GM11168 (cell line): Measurements from ENCODE around the gene UBE2J2.

Source experiments
- in situ Hi-C: fragments of 300-500 bp; cut with MboI; formaldehyde crosslinking; loops from one replicate; pipeline ENCODE4 v1.12.0; 2022; ENCODE audit warnings: low sequenced_read_pairs; ENCODE audit not compliant: unreplicated experiment

Gene UBE2J2

GRCh38 chr1:1296070-1297061 lies 22.7 kb upstream of the UBE2J2 start:
- in situ Hi-C loops = no loop called here

- in situ Hi-C loops = no loop called here
Measured at GRCh38 chr1:1295154-1295923, 21.7 kb upstream of the UBE2J2 start.

DNA sequence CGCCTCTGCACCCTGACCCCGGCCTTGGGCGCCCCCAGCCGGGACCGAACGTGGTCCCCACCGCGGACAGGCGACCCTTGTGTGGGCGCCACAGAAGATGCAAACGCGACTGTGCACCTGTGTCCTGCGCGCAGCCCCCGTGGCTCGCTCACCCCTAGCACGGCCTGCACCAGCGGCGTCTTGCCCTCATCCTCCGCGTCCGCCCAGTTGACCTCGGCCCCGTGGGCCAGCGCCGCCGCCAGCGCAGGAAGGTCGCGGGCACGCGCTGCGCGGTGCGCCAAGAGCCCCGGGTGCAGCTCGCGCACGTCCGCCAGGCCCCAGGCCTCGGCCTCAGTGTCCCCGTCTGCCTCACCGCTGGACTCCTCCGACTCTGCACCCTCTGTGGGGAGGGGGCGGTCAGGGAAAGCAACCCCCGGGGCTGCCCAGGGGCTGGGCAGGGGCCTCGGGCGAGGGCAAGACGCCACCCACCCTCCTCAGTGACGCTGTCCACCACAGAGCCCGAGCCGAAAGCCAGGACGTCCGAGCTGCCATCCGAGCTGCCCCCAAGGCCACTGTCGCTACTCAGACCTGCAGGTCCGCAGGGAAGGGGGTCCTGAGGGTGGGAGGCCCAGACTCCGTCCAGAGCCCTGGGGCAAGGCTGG lies 20.7 kb upstream of the UBE2J2 start:
- in situ Hi-C loops = no loop called here

GRCh38 chr1:1293263-1294249 lies 19.9 kb upstream of the UBE2J2 start:
- in situ Hi-C loops = no loop called here

DNA sequence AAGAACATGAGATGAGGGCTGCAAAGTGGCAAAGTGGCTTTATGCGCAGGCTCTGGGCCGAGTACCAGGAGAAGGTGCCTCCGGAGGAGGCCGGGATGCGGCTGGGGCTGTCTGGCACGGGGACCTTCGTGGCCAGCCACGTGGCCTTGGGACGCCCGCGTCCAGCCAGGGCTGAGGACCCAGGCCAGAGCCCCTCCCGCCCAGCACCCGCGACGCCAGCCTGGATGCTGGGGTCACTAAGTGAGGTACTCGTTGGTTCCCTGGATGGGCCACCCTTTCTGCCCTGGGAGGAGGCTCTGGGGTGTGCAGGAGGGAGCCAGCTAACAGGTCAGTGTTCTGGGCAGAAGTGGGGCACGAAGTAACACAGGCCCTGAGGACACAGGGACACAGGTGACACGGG lies 19.2 kb upstream of the UBE2J2 start:
- in situ Hi-C loops = no loop called here

- in situ Hi-C loops = no loop called here
Measured at GRCh38 chr1:1292442-1292779, 18.8 kb upstream of the UBE2J2 start.

GRCh38 chr1:1291548-1292441 lies 18.1 kb upstream of the UBE2J2 start:
- in situ Hi-C loops = no loop called here

DNA sequence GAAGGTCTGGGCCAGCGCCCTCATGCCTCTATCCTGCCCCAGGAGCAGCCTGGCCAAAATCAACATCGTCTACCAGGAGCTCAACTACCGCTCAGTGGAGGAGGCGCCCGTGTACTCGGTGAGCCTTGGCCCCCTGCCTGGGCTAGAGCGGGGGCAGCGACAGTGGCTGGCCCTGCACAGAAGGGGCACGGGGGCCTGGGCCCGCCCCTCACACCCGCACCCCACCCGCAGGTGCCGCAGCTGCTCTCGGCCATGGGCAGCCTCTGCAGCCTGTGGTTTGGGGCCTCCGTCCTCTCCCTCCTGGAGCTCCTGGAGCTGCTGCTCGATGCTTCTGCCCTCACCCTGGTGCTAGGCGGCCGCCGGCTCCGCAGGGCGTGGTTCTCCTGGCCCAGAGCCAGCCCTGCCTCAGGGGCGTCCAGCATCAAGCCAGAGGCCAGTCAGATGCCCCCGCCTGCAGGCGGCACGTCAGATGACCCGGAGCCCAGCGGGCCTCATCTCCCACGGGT lies 17.4 kb upstream of the UBE2J2 start:
- in situ Hi-C loops = no loop called here

DNA sequence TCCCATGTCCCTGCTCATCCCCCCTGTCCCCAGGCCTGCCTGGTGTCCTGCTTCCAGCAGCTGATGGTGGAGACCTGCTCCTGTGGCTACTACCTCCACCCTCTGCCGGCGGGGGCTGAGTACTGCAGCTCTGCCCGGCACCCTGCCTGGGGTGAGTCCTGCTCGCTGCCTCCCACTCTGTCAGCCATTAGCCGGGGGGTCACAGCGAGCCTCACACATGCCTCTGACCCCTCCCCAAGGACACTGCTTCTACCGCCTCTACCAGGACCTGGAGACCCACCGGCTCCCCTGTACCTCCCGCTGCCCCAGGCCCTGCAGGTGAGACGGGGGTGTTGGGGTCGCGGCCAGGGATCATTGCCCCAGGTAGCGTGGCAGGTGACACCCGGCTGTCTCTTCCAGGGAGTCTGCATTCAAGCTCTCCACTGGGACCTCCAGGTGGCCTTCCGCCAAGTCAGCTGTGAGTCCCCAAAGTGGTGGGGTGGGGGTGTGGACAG lies 16.6 kb upstream of the UBE2J2 start:
- in situ Hi-C loops = no loop called here

DNA sequence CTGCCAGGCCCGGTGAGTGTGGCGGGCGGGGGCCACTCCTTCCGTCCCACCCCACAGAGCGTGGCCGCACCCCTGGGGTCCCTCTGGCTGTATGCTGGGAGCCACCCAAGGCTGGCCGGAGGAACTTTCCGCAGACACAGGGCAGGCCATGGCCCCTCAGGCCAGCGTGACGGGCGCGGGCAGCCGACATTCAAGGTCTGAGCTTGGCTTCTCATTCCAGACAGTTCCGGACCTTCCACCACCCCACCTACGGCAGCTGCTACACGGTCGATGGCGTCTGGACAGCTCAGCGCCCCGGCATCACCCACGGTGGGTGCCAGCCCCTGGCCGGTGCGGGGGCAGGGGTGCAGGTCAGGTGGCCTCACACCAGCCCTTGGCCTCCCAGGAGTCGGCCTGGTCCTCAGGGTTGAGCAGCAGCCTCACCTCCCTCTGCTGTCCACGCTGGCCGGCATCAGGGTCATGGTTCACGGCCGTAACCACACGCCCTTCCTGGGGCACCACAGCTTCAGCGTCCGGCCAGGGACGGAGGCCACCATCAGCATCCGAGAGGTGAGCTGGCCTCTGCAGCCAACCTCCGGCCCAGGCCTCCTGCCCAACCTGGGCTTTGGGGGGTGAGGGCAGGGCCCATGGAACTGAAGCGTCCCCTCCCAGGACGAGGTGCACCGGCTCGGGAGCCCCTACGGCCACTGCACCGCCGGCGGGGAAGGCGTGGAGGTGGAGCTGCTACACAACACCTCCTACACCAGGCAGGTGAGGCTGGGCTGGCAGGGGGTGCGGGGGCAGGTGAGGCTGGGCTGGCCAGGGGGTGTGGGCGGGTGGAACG lies 13.8 kb upstream of the UBE2J2 start:
- in situ Hi-C loops = no loop called here

DNA sequence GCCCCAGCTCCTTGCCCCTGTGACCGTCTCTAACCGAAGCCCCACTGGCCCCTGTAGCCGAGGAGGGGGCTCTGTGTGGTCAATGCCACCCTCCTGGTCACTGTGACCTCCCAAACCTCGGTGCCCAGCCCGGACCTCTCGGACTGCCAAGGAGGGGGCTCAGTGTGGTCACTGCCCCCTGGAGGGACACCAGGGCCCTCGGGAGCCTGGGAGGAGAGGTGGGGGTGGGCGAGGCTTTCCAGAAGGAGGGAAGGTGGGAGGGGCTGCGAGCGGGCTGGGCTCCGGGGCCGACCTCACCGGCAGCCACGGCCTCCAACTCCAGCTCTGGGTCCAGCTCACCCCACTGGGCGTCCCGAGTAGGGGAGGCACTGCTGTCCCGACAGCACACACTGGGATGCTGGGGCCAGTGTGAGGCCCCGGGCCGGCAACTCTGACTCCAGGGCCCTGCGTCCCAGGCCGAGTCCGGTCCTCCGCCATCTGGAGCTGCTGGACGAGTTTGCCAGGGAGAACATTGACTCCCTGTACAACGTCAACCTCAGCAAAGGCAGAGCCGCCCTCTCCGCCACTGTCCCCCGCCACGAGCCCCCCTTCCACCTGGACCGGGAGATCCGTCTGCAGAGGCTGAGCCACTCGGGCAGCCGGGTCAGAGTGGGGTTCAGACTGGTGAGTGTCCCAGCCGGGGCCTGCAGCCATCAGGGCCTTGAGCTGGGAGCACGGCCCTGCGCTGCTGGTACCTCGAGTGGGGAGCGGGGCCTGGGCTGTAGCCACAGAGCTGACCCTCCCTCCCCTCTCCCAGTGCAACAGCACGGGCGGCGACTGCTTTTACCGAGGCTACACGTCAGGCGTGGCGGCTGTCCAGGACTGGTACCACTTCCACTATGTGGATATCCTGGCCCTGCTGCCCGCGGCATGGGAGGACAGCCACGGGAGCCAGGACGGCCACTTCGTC lies 12.9 kb upstream of the UBE2J2 start:
- in situ Hi-C loops = no loop called here

GRCh38 chr1:1285611-1286311 lies 12.1 kb upstream of the UBE2J2 start:
- in situ Hi-C loops = no loop called here

DNA sequence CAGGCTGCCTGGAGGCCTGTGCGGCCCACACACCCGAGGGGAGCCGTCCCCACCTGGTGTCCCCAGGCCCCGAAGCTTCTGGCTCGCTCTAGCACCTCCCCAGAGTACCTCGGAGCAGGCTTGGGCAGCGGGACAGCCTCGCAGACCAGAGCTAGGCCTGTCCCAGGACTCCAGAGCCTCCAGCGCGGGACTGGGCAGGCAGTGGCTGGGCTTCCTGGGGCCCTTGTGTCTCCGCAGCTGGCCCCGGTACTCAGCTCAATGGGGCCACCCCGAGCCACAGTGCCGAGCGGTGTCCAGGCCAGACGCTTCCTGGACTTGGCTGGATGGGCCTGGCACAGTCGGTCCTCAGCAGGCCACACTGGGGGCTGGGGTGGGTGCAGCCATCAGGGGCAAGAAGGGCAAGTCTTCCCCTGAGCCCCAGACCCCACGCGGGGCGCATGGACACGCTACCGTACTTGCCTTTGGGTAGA lies 11.5 kb upstream of the UBE2J2 start:
- in situ Hi-C loops = no loop called here

- in situ Hi-C loops = no loop called here
Measured at GRCh38 chr1:1284221-1285101, 10.8 kb upstream of the UBE2J2 start.

DNA sequence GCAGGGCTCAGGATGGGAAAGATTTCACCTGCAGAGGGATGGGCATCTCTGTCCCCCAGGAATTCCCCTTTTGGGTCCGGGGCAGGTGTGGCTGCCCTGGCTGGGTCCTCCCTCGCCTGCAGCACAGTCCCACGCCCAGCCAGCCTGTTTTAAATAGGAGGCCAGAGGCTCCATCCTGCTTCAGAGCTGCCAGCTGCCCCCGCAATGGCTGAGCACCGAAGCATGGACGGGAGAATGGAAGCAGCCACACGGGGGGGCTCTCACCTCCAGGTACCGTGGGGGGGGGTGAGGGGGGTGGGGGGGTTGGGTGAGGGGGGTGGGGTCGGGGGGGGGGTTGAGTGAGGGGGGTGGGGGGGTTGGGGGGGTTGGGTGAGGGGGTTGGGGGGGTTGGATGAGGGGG lies 10.2 kb upstream of the UBE2J2 start:
- in situ Hi-C loops = no loop called here
